ENCODE results near the gene FANCI.

FANCI gene

DNA sequence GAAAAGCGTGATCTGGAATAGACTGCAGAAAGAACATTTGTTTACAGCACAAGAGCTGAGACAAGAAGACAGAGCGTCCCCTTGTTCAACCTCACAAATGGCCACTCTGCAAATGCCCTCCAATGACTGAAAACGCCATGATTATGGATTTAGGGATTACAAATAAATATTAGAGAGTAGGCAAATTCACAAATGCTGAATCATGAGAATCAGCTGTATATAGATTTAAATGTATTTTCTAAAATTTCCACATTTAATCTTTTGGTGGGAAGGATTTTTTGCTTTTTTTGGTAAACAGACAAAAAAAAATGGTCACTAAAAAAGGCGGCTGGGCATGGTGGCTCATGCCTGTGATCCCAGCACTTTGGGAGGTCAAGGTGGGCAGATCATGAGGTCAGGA lies 101.5 kb downstream of the FANCI start:
- no peak for TF ChIP-seq GATA3 (IDR thresholded peaks at IDR 0.05; ENCODE audit: low read depth, low read length)
- no peak for TF ChIP-seq GATA2 (IDR thresholded peaks at IDR 0.05; ENCODE audit: low read depth, low read length)

- no peak for TF ChIP-seq GATA3 (IDR thresholded peaks at IDR 0.05; ENCODE audit: low read depth, low read length)
- no peak for TF ChIP-seq GATA2 (IDR thresholded peaks at IDR 0.05; ENCODE audit: low read depth, low read length)
Measured at GRCh38 chr15:89346516-89347231, 102.9 kb downstream of the FANCI start.

DNA sequence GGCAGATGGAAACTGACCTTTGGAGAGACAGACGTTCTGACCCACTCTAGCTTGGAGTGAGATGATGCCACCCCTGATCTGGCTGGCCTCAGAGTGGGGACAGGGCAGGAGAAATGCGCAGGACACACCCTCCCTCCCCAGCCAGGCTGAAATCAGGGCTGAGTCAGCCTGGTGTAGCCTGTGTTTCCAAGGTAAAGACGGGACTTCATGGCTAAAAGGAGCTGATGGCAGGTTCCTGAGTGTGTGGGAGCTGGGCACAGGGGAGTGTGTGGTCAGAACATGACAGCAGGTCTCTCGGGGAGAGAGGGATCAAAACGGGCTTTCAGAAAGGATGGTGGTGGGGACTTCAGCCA lies 105.4 kb downstream of the FANCI start:
- TF ChIP-seq GATA2 (IDR thresholded peaks at IDR 0.05; ENCODE audit: low read depth, low read length) (no peak), GATA3 (IDR thresholded peaks at IDR 0.05; ENCODE audit: low read depth, low read length) (no peak)

DNA sequence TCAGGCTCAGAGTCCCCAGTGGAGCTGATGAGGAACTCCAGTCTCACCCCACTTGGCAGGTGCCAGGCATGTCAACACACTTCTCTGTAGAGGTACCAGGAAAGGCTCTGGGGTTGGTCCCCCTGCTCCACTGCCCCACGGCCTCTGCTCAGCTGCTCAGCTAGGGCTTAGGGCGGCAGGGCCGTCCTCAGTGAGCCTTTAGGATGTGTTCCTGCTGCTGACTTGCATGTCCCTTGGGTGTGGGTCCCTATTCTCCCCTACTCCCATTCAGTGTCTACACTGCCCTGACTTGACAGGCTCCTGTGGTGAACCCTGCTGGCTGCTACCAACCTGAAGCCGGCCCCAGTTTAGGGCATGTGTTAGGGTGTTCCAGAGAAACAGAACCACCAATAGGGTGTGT lies 108.7 kb downstream of the FANCI start:
- TF ChIP-seq GATA3 (IDR thresholded peaks at IDR 0.05; ENCODE audit: low read depth, low read length) (no peak), GATA2 (IDR thresholded peaks at IDR 0.05; ENCODE audit: low read depth, low read length) (no peak)

GRCh38 chr15:89353991-89354390 lies 110.2 kb downstream of the FANCI start:
- TF ChIP-seq GATA3 (IDR thresholded peaks at IDR 0.05; ENCODE audit: low read depth, low read length), result no peak

- no peak for TF ChIP-seq GATA3 (IDR thresholded peaks at IDR 0.05; ENCODE audit: low read depth, low read length)
- TF ChIP-seq GATA2 (IDR thresholded peaks at IDR 0.05; ENCODE audit: low read depth, low read length), result no peak
Measured at GRCh38 chr15:89356634-89357298, 113.0 kb downstream of the FANCI start.

GRCh38 chr15:89358435-89358754 lies 114.6 kb downstream of the FANCI start:
- TF ChIP-seq GATA2 (IDR thresholded peaks at IDR 0.05; ENCODE audit: low read depth, low read length) (no peak), GATA3 (IDR thresholded peaks at IDR 0.05; ENCODE audit: low read depth, low read length) (no peak)

DNA sequence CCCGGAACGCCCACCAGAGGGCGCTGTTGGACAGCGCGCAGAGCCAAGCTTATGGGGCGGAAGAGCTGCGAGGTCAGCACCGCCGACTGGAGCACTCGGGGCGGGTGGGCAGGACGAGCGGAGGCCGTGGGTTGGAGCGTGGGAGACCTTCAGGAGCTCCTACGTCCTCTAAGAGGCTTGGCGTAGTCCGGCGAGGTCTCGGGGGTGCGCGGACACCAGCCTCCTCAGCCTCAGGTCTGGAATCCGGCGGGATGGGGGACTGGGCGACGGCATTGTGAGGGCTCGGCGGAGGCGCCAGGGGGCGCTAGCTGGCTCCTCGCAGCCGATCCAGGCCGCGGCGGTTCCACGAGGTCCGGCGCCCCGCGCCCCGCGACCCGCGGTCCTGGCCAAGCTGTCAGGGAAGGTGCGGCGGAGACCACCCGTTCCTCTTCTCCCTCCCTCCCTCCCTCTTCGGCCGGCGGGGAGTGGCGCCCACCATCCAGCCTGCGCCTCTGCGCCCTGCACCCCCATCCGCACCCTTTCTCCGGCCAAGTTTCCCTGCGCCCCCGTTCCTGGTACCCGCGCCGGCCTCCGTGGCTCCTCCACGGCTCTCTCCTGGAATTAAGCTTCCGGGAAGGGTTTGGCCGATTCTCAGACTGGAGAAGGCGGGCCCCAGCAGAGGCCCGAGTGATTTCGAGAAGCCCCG lies 115.1 kb downstream of the FANCI start:
- TF ChIP-seq GATA2 (IDR thresholded peaks at IDR 0.05; ENCODE audit: low read depth, low read length) (no peak), GATA3 (IDR thresholded peaks at IDR 0.05; ENCODE audit: low read depth, low read length) (no peak)

DNA sequence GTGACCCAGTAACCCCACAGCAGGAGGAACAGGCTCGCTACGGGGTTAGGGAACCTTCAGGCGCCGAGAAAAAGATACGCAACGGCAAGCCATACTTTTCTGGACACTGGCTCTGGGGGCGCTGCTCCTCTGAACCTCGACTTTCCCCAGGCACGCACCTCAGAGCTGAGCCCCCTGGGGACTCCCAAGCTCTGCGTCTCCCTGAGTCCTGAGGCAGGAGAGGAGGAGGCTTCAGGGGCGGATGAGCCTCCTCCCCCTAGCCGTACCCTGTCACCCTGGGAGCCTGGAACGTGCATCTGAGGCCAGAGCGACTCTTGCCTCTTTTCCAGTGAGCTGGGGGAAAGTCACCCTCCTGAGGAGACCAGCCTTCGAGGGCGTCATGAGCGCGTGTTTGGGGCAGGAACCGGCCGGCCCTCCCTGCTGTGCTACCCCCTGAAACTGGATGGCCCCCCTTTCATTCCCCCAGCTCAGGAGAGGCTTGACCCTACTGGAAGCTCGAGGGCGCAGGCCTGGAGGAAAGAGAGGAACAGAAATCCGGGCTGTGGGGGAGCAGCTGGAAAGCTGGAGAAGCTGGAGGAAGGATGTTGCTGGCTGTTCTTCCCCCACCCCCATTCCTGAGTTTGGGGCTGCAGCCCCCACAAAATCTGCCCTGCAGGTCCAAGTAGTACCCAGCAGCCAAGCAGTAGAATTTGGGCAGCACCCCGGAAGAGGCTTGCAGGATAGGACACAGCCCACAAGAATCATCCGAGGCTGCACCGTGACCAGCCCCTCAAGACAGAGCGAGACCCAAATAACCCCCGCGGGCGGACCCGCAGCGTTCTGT lies 115.9 kb downstream of the FANCI start:
- TF ChIP-seq GATA3 (IDR thresholded peaks at IDR 0.05; ENCODE audit: low read depth, low read length), result no peak
- TF ChIP-seq GATA2 (IDR thresholded peaks at IDR 0.05; ENCODE audit: low read depth, low read length), result no peak

- TF ChIP-seq GATA2 (IDR thresholded peaks at IDR 0.05; ENCODE audit: low read depth, low read length), result no peak
- TF ChIP-seq GATA3 (IDR thresholded peaks at IDR 0.05; ENCODE audit: low read depth, low read length), result no peak
Measured at GRCh38 chr15:89360294-89360971, 116.7 kb downstream of the FANCI start.

DNA sequence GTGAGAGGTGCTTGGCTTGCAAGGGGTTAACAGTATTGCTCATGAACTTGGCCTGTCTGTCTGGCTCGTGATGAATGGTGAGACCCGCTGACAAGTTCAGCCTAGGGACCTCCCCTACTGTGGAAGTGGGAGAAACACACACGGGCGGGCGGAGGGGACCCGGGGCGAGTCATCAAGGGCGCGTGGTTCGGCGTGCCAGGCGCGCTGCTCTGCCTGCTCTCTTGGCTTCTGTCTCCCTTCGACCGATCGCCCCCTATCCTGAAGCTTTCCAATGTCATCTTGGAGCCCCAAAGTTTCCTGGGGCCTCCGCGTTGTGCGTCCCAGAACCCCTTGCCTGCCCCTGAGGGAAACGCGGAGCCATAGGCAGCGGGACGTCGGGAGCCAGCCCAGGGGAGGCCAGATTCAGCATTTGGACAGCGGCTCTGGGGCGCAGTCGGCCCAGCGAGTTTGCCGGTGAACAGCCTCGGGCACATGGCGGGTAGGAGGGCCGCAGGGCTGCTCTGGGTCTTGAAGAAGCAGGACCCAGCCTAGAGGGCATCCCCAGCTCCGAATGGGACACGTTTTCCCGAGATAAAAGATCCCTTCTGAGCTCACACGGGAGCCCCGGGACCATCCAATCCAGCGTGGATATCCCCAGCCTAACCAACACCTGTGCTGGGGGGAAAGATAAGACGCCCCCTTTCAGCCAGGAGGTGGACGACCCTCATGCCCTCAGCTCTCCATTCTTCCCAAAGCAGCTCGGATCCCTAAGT lies 117.8 kb downstream of the FANCI start:
- TF ChIP-seq GATA3 (IDR thresholded peaks at IDR 0.05; ENCODE audit: low read depth, low read length), result no peak
- TF ChIP-seq GATA2 (IDR thresholded peaks at IDR 0.05; ENCODE audit: low read depth, low read length), result no peak

GRCh38 chr15:89362203-89363101 lies 118.7 kb downstream of the FANCI start:
- no peak for TF ChIP-seq GATA3 (IDR thresholded peaks at IDR 0.05; ENCODE audit: low read depth, low read length)
- no peak for TF ChIP-seq GATA2 (IDR thresholded peaks at IDR 0.05; ENCODE audit: low read depth, low read length)
